HG03108 (cell line): ENCODE measurements around the gene NDUFA12.

Experiments used
- ATAC-seq: cut with Tn5 transposase; IDR thresholded peaks from one replicate; pipeline ENCODE4 v1.9.1; 2021; ENCODE audit warnings: moderate library complexity; ENCODE audit not compliant: unreplicated experiment

The NDUFA12 gene

GRCh38 chr12:94982456-94982855 lies 21.0 kb downstream of the NDUFA12 start:
- no peak for ATAC-seq

GRCh38 chr12:94980577-94980976 lies 22.9 kb downstream of the NDUFA12 start:
- no peak for ATAC-seq

GRCh38 chr12:94979941-94980340 lies 23.6 kb downstream of the NDUFA12 start:
- ATAC-seq: no peak

GRCh38 chr12:94977766-94978468 lies 25.6 kb downstream of the NDUFA12 start:
- no peak for ATAC-seq

GRCh38 chr12:94973221-94973620 lies 30.3 kb downstream of the NDUFA12 start:
- ATAC-seq: no peak

- ATAC-seq: no peak
These were observed 30.7 kb downstream of the NDUFA12 start for GRCh38 chr12:94972795-94973194.

GRCh38 chr12:94971923-94972322 lies 31.6 kb downstream of the NDUFA12 start:
- no peak for ATAC-seq

- ATAC-seq: no peak
These were observed 32.9 kb downstream of the NDUFA12 start for GRCh38 chr12:94970560-94970959.

- ATAC-seq: no peak
These were observed 34.1 kb downstream of the NDUFA12 start for GRCh38 chr12:94969424-94969823.

- ATAC-seq: no peak
These were observed 37.4 kb downstream of the NDUFA12 start for GRCh38 chr12:94965982-94966630.

- ATAC-seq: no peak
These were observed 39.8 kb downstream of the NDUFA12 start for GRCh38 chr12:94963649-94964048.

GRCh38 chr12:94962670-94963069 lies 40.8 kb downstream of the NDUFA12 start:
- no peak for ATAC-seq

- no peak for ATAC-seq
These were observed 41.6 kb downstream of the NDUFA12 start for GRCh38 chr12:94961911-94962310.

- no peak for ATAC-seq
These were observed 42.2 kb downstream of the NDUFA12 start for GRCh38 chr12:94961256-94961824.

GRCh38 chr12:94957006-94957405 lies 46.5 kb downstream of the NDUFA12 start:
- no peak for ATAC-seq

GRCh38 chr12:94954948-94955592 lies 48.4 kb downstream of the NDUFA12 start:
- no peak for ATAC-seq

GRCh38 chr12:94954029-94954685 lies 49.3 kb downstream of the NDUFA12 start:
- no peak for ATAC-seq

- no peak for ATAC-seq
These were observed 51.2 kb downstream of the NDUFA12 start for GRCh38 chr12:94952325-94952724.

GRCh38 chr12:94951071-94951934 lies 52.2 kb downstream of the NDUFA12 start:
- ATAC-seq: no peak

GRCh38 chr12:94948232-94948810 lies 55.2 kb downstream of the NDUFA12 start:
- ATAC-seq: no peak
